ENCODE results near the gene ITIH3. TPM values are rescaled to one million over a fixed set of nuclear protein-coding genes. Genes with fewer than 3 reads are reported as not detected.

Gene ITIH3
- total RNA-seq, 1 donor from 2014 or later: not detected

DNA sequence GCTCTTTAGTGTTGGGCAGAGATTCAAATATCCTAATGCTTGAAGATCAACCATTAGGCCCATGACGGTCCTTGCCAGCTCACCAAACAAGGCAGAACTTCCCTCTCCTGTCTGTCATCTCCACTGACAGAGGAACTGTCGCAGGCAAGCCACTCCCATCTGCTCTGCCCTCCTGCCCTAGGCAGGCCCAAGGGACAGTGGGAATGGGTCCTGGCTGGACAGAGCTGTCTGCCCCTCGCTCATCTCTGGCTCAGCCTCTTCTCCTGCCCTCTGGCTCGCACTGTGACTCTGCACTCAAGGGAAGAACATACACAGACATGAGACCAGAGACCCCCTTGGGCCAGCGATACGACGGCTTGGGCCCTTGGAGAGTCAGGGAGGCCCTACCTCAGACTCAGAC is 47.8 kb downstream of the ITIH3 start:
- no peak for DNase-seq (ENCODE audit: low spot score)
- no peaks in the 10 kb centered on the region for H3K36me3 ChIP-seq
- H3K27ac ChIP-seq: no peak overlapping the region
- H3K9me3 ChIP-seq (ENCODE audit: low read depth): no peaks in the 10 kb centered on the region
- no peak overlapping the region for H3K4me2 ChIP-seq
- H3K27ac Mint-ChIP-seq: no peak overlapping the region
- TF ChIP-seq EZH2phosphoT487 (IDR thresholded peaks at IDR 0.05): no peak
- peaks cover 10% of the 10 kb centered on the region for H3K27me3 Mint-ChIP-seq (ENCODE audit: insufficient read depth, low read depth)
- H3K9ac ChIP-seq: no peak overlapping the region
- H3K4me1 Mint-ChIP-seq: peaks cover 35% of the 10 kb centered on the region
- no peak overlapping the region for H3K4me3 ChIP-seq
- no peaks in the 10 kb centered on the region for H3K9me3 Mint-ChIP-seq
- H3K4me3 Mint-ChIP-seq: no peak overlapping the region
- peaks cover 9% of the 10 kb centered on the region for H3K36me3 Mint-ChIP-seq
- no peaks in the 10 kb centered on the region for H4K20me1 ChIP-seq (ENCODE audit: low read depth)
- H2AFZ ChIP-seq (replicated peaks): no peak overlapping the region
- no peaks in the 10 kb centered on the region for H3K79me2 ChIP-seq (ENCODE audit: low read depth)
- H3K4me1 ChIP-seq: peaks cover 13% of the 10 kb centered on the region
- no peaks in the 10 kb centered on the region for H3F3A ChIP-seq (ENCODE audit: low read depth)
- no peaks in the 10 kb centered on the region for H3K27me3 ChIP-seq

DNA sequence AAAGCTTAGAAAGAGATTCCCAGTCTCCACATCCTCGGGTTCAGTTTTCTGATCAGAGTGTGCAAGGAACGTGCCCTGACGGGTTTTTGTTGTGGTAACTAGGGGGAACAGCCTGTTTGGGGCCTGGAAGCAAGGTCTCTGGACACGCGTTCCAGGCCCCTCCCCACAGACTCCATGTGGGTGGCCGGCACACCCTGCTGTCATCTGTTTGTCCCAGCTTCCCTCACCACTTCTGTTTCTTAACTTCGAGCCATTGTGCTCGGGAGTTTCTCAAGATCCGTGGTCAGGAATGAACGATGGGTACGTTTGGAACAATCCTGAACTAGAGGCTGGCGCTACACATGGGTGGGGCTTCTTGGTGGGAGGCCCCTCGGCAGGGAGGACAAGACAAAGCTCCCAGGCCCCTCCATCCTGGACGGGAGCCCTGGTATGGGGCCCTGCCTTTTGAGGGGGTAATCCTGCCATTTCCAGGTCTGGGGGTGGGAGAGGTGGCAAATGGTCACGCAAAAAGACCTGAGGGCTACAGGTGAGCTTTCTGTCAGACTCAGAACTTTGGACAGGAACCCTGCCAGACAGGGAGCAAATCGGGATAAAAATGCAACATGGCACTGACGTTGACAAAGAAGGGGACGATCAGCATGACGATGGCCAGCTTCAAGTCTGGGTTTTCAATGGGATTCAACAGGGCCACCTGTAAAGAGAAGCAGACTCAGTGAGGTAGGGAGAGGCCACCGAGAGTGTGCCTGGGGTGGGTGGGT is 48.7 kb downstream of the ITIH3 start:
- Histone ChIP-seq H3K27ac (no peak overlapping the region), H3K4me3 (no peak overlapping the region), H3K9me3 (ENCODE audit: low read depth) (no peaks in the 10 kb centered on the region), H3K9ac (no peak overlapping the region), H3K79me2 (ENCODE audit: low read depth) (no peaks in the 10 kb centered on the region), H3F3A (ENCODE audit: low read depth) (no peaks in the 10 kb centered on the region), H3K36me3 (no peaks in the 10 kb centered on the region), H2AFZ (replicated peaks) (no peak overlapping the region), H3K4me2 (no peak overlapping the region), H4K20me1 (ENCODE audit: low read depth) (no peaks in the 10 kb centered on the region), H3K4me1 (peaks cover 13% of the 10 kb centered on the region), H3K27me3 (no peaks in the 10 kb centered on the region)
- Mint-ChIP-seq H3K4me1 (peaks cover 35% of the 10 kb centered on the region), H3K36me3 (peaks cover 9% of the 10 kb centered on the region), H3K27ac (peak overlapping the region; percentile 57), H3K27me3 (ENCODE audit: insufficient read depth, low read depth) (peaks cover 10% of the 10 kb centered on the region), H3K4me3 (no peak overlapping the region), H3K9me3 (no peaks in the 10 kb centered on the region)
- peak; percentile 10 for DNase-seq (ENCODE audit: low spot score)
- no peak for TF ChIP-seq EZH2 (IDR thresholded peaks at IDR 0.05)
- no peak for TF ChIP-seq EZH2phosphoT487 (IDR thresholded peaks at IDR 0.05)
- TF ChIP-seq, protein P1, sequence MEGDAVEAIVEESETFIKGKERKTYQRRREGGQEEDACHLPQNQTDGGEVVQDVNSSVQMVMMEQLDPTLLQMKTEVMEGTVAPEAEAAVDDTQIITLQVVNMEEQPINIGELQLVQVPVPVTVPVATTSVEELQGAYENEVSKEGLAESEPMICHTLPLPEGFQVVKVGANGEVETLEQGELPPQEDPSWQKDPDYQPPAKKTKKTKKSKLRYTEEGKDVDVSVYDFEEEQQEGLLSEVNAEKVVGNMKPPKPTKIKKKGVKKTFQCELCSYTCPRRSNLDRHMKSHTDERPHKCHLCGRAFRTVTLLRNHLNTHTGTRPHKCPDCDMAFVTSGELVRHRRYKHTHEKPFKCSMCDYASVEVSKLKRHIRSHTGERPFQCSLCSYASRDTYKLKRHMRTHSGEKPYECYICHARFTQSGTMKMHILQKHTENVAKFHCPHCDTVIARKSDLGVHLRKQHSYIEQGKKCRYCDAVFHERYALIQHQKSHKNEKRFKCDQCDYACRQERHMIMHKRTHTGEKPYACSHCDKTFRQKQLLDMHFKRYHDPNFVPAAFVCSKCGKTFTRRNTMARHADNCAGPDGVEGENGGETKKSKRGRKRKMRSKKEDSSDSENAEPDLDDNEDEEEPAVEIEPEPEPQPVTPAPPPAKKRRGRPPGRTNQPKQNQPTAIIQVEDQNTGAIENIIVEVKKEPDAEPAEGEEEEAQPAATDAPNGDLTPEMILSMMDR (IDR thresholded peaks at IDR 0.05): no peak

DNA sequence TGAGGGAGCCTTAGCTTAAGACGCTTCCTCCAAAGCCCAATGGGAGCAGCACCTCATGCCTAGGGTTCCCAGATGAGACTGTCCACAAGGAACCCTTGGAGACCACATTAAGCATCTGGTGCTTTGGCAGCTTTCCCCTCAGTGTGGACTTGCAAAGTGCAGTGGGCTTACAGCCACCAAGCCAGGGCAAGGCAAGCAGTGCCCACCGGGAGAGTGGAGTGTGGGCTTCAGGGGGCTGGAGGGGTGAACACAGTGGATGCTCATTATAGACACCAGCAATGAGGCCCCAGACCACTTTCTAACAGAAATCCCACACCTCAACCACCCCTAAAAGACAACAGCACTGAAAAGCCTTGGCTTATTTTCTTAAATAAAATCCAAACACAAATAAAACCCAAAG is 49.3 kb downstream of the ITIH3 start:
- Histone ChIP-seq H3K36me3 (no peaks in the 10 kb centered on the region), H3K27ac (no peak overlapping the region), H3K4me2 (no peak overlapping the region), H2AFZ (replicated peaks) (no peak overlapping the region), H4K20me1 (ENCODE audit: low read depth) (no peaks in the 10 kb centered on the region), H3K9ac (no peak overlapping the region), H3K27me3 (no peaks in the 10 kb centered on the region), H3F3A (ENCODE audit: low read depth) (no peaks in the 10 kb centered on the region), H3K79me2 (ENCODE audit: low read depth) (no peaks in the 10 kb centered on the region), H3K9me3 (ENCODE audit: low read depth) (no peaks in the 10 kb centered on the region), H3K4me3 (no peak overlapping the region), H3K4me1 (peaks cover 13% of the 10 kb centered on the region)
- Mint-ChIP-seq H3K27me3 (ENCODE audit: insufficient read depth, low read depth) (peaks cover 10% of the 10 kb centered on the region), H3K36me3 (peaks cover 9% of the 10 kb centered on the region), H3K4me1 (peaks cover 35% of the 10 kb centered on the region), H3K9me3 (no peaks in the 10 kb centered on the region), H3K4me3 (no peak overlapping the region), H3K27ac (no peak overlapping the region)
- TF ChIP-seq EZH2 (IDR thresholded peaks at IDR 0.05) (no peak), EZH2phosphoT487 (IDR thresholded peaks at IDR 0.05) (no peak)
- TF ChIP-seq, protein P1 (IDR thresholded peaks at IDR 0.05): no peak
- DNase-seq (ENCODE audit: low spot score): no peak

DNA sequence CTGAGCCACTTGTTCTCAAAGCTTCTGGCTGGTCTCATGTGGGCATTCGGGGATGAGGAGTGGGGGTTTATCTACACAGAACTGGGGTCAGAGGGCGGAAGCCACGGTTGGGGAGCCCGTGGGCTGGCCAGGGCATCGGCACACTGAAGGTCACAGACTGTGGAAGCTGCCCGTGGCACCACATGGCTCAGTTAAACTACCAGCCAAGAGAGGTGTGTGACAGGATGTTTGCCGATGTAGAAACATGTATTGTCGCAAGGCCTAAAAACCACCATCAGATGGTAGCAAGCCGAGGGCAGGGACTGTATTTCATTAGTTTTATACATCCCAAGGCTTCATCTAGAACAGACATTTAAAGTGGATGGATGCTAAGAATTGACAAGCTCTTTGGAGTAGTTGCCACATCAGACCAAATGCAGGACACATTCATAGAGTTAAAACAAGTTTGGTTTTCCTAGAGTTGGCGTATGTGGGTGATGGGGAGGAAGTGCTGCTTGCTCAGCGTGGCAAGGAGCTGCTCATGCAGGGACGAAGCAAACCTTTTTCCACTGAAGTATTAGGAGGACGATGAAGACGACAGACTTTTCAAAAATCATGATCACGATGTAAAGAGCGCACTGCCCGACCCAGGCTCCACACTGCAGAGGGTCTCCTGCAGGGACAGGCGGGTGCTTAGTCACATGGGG is 49.8 kb downstream of the ITIH3 start:
- DNase-seq (ENCODE audit: low spot score): no peak
- Mint-ChIP-seq H3K36me3 (peaks cover 9% of the 10 kb centered on the region), H3K4me3 (no peak overlapping the region), H3K4me1 (peaks cover 31% of the 10 kb centered on the region), H3K27me3 (ENCODE audit: insufficient read depth, low read depth) (peaks cover 10% of the 10 kb centered on the region), H3K9me3 (no peaks in the 10 kb centered on the region), H3K27ac (no peak overlapping the region)
- H2AFZ ChIP-seq (replicated peaks): no peak overlapping the region
- H3K79me2 ChIP-seq (ENCODE audit: low read depth): no peaks in the 10 kb centered on the region
- no peaks in the 10 kb centered on the region for H3K9me3 ChIP-seq (ENCODE audit: low read depth)
- no peak overlapping the region for H3K4me2 ChIP-seq
- no peaks in the 10 kb centered on the region for H3K36me3 ChIP-seq
- no peak overlapping the region for H3K9ac ChIP-seq
- no peak overlapping the region for H3K4me3 ChIP-seq
- H4K20me1 ChIP-seq (ENCODE audit: low read depth): no peaks in the 10 kb centered on the region
- H3K27ac ChIP-seq: no peak overlapping the region
- no peaks in the 10 kb centered on the region for H3F3A ChIP-seq (ENCODE audit: low read depth)
- H3K4me1 ChIP-seq: peaks cover 8% of the 10 kb centered on the region
- H3K27me3 ChIP-seq: no peaks in the 10 kb centered on the region
- TF ChIP-seq EZH2phosphoT487 (IDR thresholded peaks at IDR 0.05) (no peak), EZH2 (IDR thresholded peaks at IDR 0.05) (no peak)
- TF ChIP-seq, protein P1 (IDR thresholded peaks at IDR 0.05): no peak

Data from neural progenitor cell (in vitro differentiated cells).